Kidney (tissue), 14 donors: ENCODE data around the gene ST3GAL6. TPM values are rescaled to one million over a fixed set of nuclear protein-coding genes. Genes with fewer than 3 reads are reported as not detected.
A peak's percentile ranks its signal among the peaks of the same experiment; 100 is the strongest.

Experiments used
- DNase-seq, 5 donors: peaks; one replicate each; pipeline ENCODE4 v3.0.0-alpha.2; 2013 to 2020
- FAIRE-seq: peaks from 2 replicates; lab custom pipeline; 2012; peaks lifted over from hg19 to GRCh38; lab: Jason Lieb, UNC
- H3K27ac ChIP-seq, 2 donors: one replicate each; pipeline ENCODE4 v1.7.0; 2013; ENCODE audit warnings: low read depth in 2 of 2, low read length in 2 of 2, inconsistent platforms in 1 of 2
- H3K27me3 ChIP-seq: one replicate; pipeline ENCODE4 v1.7.1; 2013; ENCODE audit warnings: low read length, inconsistent platforms; ENCODE audit not compliant: control insufficient read depth, insufficient read depth
- H3K36me3 ChIP-seq, 3 donors: one replicate each; pipeline versions ENCODE4 v1.7.0 to v1.7.1; 2013; ENCODE audit warnings: low read length in 3 of 3, control low read depth in 1 of 3, inconsistent platforms in 1 of 3; ENCODE audit not compliant: insufficient read depth in 3 of 3, control insufficient read depth in 2 of 3
- H3K4me1 ChIP-seq, 3 donors: one replicate each; pipeline versions ENCODE4 v1.7.0 to v1.7.1; 2013; ENCODE audit warnings: low read length in 3 of 3, inconsistent platforms in 1 of 3, low read depth in 1 of 3; ENCODE audit not compliant: control insufficient read depth in 2 of 3, insufficient read depth in 2 of 3
- H3K4me3 ChIP-seq, 3 donors: one replicate each; pipeline versions ENCODE4 v1.7.0 to v1.8.1; 2013; ENCODE audit warnings: low read length in 3 of 3, control low read depth in 1 of 3, inconsistent platforms in 1 of 3
- H3K9ac ChIP-seq, 3 donors: one replicate each; pipeline versions ENCODE4 v1.7.0 to v1.7.1; 2013; ENCODE audit warnings: low read length in 3 of 3, control low read depth in 1 of 3, inconsistent platforms in 1 of 3
- H3K9me3 ChIP-seq, 3 donors: one replicate each; pipeline versions ENCODE4 v1.7.0 to v1.7.1; 2013; ENCODE audit warnings: low read length in 3 of 3, control low read depth in 1 of 3, inconsistent platforms in 1 of 3; ENCODE audit not compliant: control insufficient read depth in 2 of 3, insufficient read depth in 1 of 3
- CTCF ChIP-seq: IDR thresholded peaks from 3 replicates; pipeline ENCODE4 v1.5.1; 2012; ENCODE audit warnings: mild to moderate bottlenecking, moderate library complexity, borderline replicate concordance; ENCODE audit not compliant: insufficient read depth; ENCODE audit errors: extremely low read depth
- intact Hi-C: fragments of 100-400 bp; cut with DNase I; formaldehyde crosslinking; loops from one replicate; pipeline ENCODE4 v1.11.1; 2022
- polyA plus RNA-seq: library from polyadenylated mRNA; stranded (reverse); fragments of 350-450 nt; fragmentation: Illumina TruSeq; extraction: RNeasy Lipid Tissue Mini Kit (QIAGEN cat#74804); gene quantifications from one replicate; pipeline ENCODE4 v1.2.3, GENCODE V29; 2014; ENCODE audit warnings: low read depth, low replicate concordance; ENCODE audit not compliant: insufficient read depth
- total RNA-seq: library from RNA; stranded (reverse); fragmentation: NEBNext Ultra II Directional; extraction: Animal tissue kit (Norgen Biotek cat#: 25700); gene quantifications from one replicate; pipeline ENCODE4 v1.2.1, GENCODE V29; 2021
- donor health status: control.
- donor health status: control.
- donor health status: control.
- donor health status: control.
- donor health status: control.
- donor health status: DM: yes; HTN: yes; CAD: no.
- donor health status: Normal renal cell carcinoma (clear cell type).

The ST3GAL6 gene
- total and polyA plus RNA-seq, 2 donors from 2014 or later, result 10.7 to 20.8 TPM

GRCh38 chr3:98759629-98760028, 3.5 kb upstream of the ST3GAL6 start:
- intact Hi-C loops, result no loop called here
- DNase-seq, result no peak

GRCh38 chr3:98761643-98762229, 1.4 kb upstream of the ST3GAL6 start:
- H3K36me3 ChIP-seq, result no peaks in the 10 kb centered on the region
- H3K4me3 ChIP-seq, result no peak overlapping the region
- DNase-seq (no peak), FAIRE-seq (no peak)
- no peak for TF ChIP-seq CTCF
- H3K27me3 ChIP-seq, result no peaks in the 10 kb centered on the region
- peaks cover 0 to 9% (median 7%) of the 10 kb centered on the region in 3 donors for H3K4me1 ChIP-seq
- no peaks in the 10 kb centered on the region for H3K9me3 ChIP-seq
- H3K9ac ChIP-seq, result no peak overlapping the region
- intact Hi-C loops, result no loop called here
- no peak overlapping the region for H3K27ac ChIP-seq

More at GRCh38 chr3:98759629-98760028, 3.5 kb upstream of the ST3GAL6 start:
- Histone ChIP-seq H3K4me1 (peaks cover 0 to 7% (median 0%) of the 10 kb centered on the region in 3 donors), H3K4me3 (no peak overlapping the region), H3K36me3 (no peaks in the 10 kb centered on the region), H3K9me3 (no peaks in the 10 kb centered on the region), H3K27me3 (no peaks in the 10 kb centered on the region), H3K9ac (no peak overlapping the region), H3K27ac (no peak overlapping the region)
- no peak for TF ChIP-seq CTCF
- FAIRE-seq, result no peak

GRCh38 chr3:98763819-98764418, 779 bp downstream of the ST3GAL6 start:
- no peak overlapping the region for H3K27ac ChIP-seq
- H3K4me1 ChIP-seq, result peaks cover 0 to 12% (median 7%) of the 10 kb centered on the region in 3 donors
- DNase-seq, result no peak
- no peaks in the 10 kb centered on the region for H3K9me3 ChIP-seq
- H3K4me3 ChIP-seq, result no peak overlapping the region
- TF ChIP-seq CTCF, result no peak
- no peaks in the 10 kb centered on the region for H3K27me3 ChIP-seq
- no peak for FAIRE-seq
- intact Hi-C loops, result no loop called here
- no peaks in the 10 kb centered on the region for H3K36me3 ChIP-seq
- H3K9ac ChIP-seq, result peak overlapping the region in 1 of 3 donors; percentile 3
